NCI-H446 (cell line): ENCODE results near the gene GAREM1.

Experiments used
- DNase-seq, 2 experiments: peaks; one replicate each; lab custom pipeline; 2025; lab: John Stamatoyannopoulos, UW

Gene GAREM1

DNA sequence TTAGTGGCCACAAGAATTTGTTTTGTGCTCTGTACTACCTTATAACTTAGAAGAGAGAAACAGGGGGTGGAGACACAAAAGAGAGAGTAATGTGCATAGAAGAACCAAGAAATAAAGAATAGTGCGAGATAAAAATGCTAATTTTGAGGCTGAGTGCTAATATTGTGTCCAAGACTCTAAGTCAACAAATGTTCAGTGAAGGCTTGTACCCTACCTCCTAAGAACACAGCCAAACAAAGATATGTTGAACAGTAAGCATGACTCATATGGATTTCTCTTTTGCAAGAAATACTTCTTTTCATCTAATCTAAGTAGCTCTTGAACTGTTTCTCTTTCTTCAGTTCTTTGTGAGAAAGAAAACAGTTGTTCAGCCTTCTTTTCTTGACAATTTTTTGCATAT is 45.2 kb downstream of the GAREM1 start:
- no peak for DNase-seq

GRCh38 chr18:32424696-32425095 is 46.0 kb downstream of the GAREM1 start:
- DNase-seq = no peak

DNA sequence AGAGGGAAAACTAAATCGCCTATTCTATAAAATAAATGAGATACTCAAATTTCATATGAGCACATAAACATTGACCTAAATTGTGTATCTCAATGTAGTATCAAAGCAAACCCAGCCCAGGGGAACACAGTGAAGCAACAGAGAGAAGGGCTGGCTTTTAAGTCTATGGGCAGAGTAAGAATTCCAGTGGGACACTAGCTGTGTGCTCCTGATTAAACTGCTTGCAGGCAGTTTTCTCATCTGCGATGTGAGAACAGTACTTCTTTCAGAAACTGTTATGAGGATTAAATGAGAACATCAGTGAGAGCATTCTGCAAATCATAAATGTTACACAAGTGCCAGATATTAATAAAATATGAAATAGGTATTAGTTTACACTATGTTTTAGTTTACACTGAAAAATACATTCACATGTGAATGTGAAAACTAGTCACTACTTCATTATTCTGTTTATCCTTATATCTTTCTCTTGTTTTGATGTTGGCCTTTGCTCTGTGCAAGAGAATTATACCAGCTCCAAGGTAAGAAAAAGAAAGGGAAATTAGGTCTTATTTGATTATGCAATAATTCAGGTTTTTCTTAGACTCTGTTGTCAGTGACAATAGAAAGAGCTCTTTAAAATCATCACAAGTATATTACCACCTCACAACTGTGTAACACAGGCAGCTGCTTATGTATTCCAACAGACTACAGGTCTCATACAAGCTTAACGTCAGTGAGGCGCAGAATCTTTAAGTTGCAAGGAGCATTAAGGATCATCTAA is 47.5 kb downstream of the GAREM1 start:
- DNase-seq = no peak

GRCh38 chr18:32422201-32422600 is 48.5 kb downstream of the GAREM1 start:
- peak in 1 of 2 experiments; percentile 8 for DNase-seq

DNA sequence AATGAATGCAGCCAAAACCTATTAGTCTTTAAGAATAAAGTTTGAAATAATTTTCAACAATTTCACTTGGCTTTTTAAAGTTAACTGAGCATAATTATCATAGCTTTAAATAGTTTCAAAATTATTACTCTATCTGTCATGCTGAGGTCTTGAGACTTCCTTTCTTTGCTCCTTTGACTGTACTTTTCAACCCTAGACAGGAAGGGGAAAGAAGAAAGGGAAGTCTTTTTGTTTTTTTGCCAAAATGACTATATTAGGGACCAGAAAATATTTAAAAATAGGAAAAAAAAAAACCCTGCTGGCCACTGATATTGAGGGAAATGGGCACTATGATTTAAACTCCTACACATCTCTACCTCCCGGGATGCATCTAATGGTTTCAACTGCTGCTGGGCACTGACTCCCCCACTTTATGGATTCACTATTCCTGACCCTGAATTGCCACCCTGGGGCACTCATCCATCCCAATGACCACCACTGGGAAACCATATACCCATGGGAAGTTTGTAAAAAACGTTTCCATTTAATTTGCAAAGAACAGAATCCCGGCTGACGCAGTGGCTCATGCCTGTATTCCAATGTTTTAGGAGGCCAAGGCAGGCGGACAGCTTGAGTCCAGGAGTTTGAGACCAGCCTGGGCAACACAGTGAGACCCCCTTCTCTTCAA is 50.5 kb downstream of the GAREM1 start:
- no peak for DNase-seq

- DNase-seq = no peak
These were observed 52.5 kb downstream of the GAREM1 start for GRCh38 chr18:32418148-32418547.

DNA sequence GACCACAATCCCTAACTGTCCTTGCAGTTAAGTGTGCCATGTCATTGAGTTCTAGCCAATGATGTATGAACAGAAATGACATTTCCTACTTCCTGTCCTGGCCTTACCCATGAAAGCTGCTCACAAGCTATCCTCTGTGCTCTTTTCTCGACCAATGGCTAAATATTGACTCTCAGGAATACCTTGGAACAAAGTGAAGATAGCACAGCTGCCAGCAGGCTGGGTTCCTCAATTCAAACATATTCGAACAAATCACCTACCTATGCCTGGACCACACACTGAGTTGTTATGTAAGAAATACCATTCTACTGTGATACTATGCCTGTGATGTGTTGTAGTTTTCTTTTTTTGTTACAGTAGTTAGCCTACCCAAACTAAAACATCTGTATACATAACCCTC is 65.1 kb downstream of the GAREM1 start:
- DNase-seq = no peak

- no peak for DNase-seq
These were observed 69.1 kb downstream of the GAREM1 start for GRCh38 chr18:32401621-32402020.

GRCh38 chr18:32393407-32393806 is 77.3 kb downstream of the GAREM1 start:
- no peak for DNase-seq

DNA sequence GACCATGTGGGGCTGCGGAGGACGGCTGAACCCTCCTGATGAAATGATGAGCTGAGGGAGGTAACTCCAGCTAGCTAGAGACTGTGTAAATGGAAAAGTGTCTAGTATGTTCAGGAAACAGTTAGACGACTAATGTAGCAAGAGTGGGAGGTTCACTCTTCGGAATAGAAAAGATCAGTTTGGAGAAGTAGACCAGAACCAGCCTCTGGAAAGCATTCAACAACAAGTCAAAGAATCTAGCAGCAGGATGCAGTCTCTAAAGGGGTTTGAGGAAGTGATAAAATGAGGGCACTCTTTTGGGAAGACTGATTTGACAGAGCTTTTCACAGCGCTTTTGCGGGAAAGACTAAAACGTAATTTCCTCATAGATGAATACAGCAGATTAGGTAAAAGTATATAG is 79.6 kb downstream of the GAREM1 start:
- no peak for DNase-seq

- DNase-seq = peak; percentile 4 to 61
These were observed 80.8 kb downstream of the GAREM1 start for GRCh38 chr18:32389858-32390257.

GRCh38 chr18:32389191-32389590 is 81.5 kb downstream of the GAREM1 start:
- no peak for DNase-seq

DNA sequence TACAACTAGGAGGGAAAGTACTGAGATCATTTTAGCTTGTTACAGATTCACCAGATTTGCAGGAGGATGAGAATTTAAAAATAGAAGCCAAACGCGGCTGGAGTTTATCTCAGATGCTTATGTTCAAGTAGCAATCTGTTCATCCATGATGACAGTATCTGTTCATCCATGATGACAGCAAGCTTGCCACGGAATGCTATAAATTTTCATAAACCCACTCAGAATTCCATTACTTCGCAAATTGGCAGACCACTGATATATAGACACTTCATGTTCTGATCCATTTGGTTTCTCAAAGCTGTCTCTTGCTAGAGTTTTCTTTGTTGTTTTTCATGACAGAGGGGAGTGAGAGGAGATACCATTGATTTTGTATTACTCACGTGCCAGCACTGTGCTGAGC is 84.2 kb downstream of the GAREM1 start:
- no peak for DNase-seq

GRCh38 chr18:32383050-32383819 is 87.4 kb downstream of the GAREM1 start:
- DNase-seq = no peak

- DNase-seq = no peak
These were observed 88.9 kb downstream of the GAREM1 start for GRCh38 chr18:32381761-32382160.

- no peak for DNase-seq
These were observed 90.1 kb downstream of the GAREM1 start for GRCh38 chr18:32380559-32380958.

GRCh38 chr18:32379891-32380290 is 90.8 kb downstream of the GAREM1 start:
- DNase-seq = no peak

DNA sequence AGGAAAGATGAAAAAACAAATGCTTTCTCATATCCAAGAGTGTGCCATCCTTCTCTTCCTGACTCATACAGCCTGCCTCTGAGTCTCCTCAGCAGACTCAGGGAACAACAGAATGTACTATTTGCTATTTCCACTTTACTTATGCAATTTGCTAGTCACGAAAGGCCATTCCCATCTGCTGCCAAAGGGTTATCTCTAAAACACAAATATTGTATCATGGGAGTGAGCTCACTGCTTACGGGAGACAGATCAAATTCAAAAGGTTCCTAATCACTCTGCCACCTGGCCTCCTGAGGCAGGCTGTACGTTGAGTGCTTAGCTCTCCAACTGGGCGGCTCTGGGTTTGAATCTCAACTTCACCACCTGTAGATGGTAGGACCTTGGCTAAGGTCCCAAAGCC is 92.0 kb downstream of the GAREM1 start:
- DNase-seq = peak in 1 of 2 experiments; percentile 28

- peak; percentile 32 to 49 for DNase-seq
These were observed 96.7 kb downstream of the GAREM1 start for GRCh38 chr18:32373995-32374394.

- no peak for DNase-seq
These were observed 97.2 kb downstream of the GAREM1 start for GRCh38 chr18:32373505-32373904.

DNA sequence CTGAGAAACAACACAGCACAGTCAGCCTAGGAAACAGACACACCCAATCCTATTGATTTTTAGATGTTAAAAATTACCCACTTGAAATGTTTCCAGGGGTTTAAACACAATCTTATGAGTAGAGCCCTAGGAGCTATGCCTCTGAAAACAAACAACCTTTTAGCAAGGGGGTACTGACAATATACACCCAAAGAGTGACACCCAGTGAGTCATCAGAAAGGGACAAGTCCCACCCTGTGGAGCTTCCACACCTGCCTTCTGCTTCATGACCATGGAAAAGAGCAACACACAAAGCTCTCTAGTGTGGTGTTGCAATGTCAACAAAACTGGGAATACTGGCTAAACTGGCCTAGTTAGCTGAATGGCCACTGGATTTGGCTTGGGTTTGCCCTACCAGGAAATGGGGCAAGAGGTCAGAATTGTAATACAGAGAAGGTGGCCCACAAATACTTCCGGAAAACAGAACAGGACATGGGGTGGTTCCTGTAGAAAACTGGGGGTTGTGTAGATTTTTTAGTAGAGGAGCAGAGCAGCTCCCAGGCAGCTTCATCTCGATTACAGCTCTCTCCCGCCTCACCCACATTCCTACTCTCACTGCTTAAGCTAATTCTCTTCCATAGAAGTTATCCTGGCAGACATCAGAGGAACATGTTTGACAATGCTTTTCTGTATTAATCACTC is 98.2 kb downstream of the GAREM1 start:
- no peak for DNase-seq

GRCh38 chr18:32372047-32372380 is 98.7 kb downstream of the GAREM1 start:
- no peak for DNase-seq
